GM12878 (cell line): Measurements from ENCODE around the gene ACADL. TPM values are rescaled to one million over a fixed set of nuclear protein-coding genes. Genes with fewer than 3 reads are reported as not detected.
"Not testable (repeated sequence)": the region's sequence is repeated elsewhere in the genome, so short reads cannot be mapped to it uniquely, and the experiment has no call there.

Experiments
- ATAC-seq: fragments of 200-7000 bp; cut with Tn5 transposase; 3 replicates; pipeline ENCODE4 v1.9.1; 2020; ENCODE audit warnings: mild to moderate bottlenecking, moderate library complexity
- BruUV-seq: library from RNA; stranded (reverse); fragments of 400-500 nt; replicated peaks from 2 replicates; lab custom pipeline; 2021; lab: Mats Ljungman, UMichigan
- CTCF ChIA-PET: fragments of 300-600 bp; sonication (Branson Sonifier 250); formaldehyde crosslinking; extraction: SDS; loops from one replicate; lab custom pipeline; 2021; ENCODE audit warnings: inconsistent platforms; lab: Yijun Ruan, JAX
- POLR2A ChIA-PET: fragments of 350-600 bp; formaldehyde crosslinking; extraction: SDS; loops from one replicate; lab custom pipeline; 2021; ENCODE audit warnings: inconsistent platforms; lab: Charles Lee
- RAD21 ChIA-PET: fragments of 300-600 bp; sonication (Branson Sonifier 250); formaldehyde crosslinking; loops from one replicate; lab custom pipeline; 2023; ENCODE audit warnings: antibody characterized with exemption; ENCODE audit not compliant: unreplicated experiment; lab: Charles Lee
- SMC1A ChIA-PET: fragments of 300-600 bp; sonication (Branson Sonifier 250); formaldehyde crosslinking; loops from one replicate; lab custom pipeline; 2023; ENCODE audit not compliant: unreplicated experiment, uncharacterized antibody; lab: Charles Lee
- DNase-seq: peaks from one replicate; pipeline ENCODE4 v3.0.0-alpha.2; 2011; ENCODE audit warnings: low read depth, low spot score
- FAIRE-seq: peaks from 3 replicates; lab custom pipeline; 2011; peaks lifted over from hg19 to GRCh38; lab: Jason Lieb, UNC
- H2AFZ ChIP-seq: 2 replicates; pipeline ENCODE4 v1.6.0; 2011; ENCODE audit warnings: low read depth, low read length, control low read depth; ENCODE audit not compliant: control insufficient read depth
- H3K27ac ChIP-seq: 2 replicates; pipeline ENCODE4 v1.5.1; 2011; ENCODE audit warnings: control low read depth; ENCODE audit not compliant: control insufficient read depth, insufficient read depth
- H3K27me3 ChIP-seq, 2 experiments: replicated peaks in 1 of 2; 2 replicates each; pipeline versions ENCODE4 v1.6.0 to v1.6.1; 2011; ENCODE audit warnings: low read length in 1 of 2; ENCODE audit not compliant: control insufficient read depth in 2 of 2, insufficient read depth in 2 of 2
- H3K36me3 ChIP-seq, 2 experiments: 2 replicates each; pipeline ENCODE4 v1.5.1; 2011; ENCODE audit warnings: low read length in 1 of 2; ENCODE audit not compliant: control insufficient read depth in 2 of 2, insufficient read depth in 2 of 2
- H3K4me1 ChIP-seq: 2 replicates; pipeline ENCODE4 v1.6.1; 2011; ENCODE audit warnings: mild to moderate bottlenecking, low read length, moderate library complexity, mixed read lengths; ENCODE audit not compliant: control insufficient read depth, insufficient read depth
- H3K4me2 ChIP-seq: 2 replicates; pipeline ENCODE4 v1.6.0; 2011; ENCODE audit warnings: control low read depth; ENCODE audit not compliant: control insufficient read depth, insufficient read depth
- H3K4me3 ChIP-seq: fragments of 200-600 bp; sonication (generic); 2 replicates; pipeline ENCODE4 v1.5.1; 2016
- H3K79me2 ChIP-seq: 2 replicates; pipeline ENCODE4 v1.6.0; 2011; ENCODE audit warnings: low read length; ENCODE audit not compliant: control insufficient read depth, insufficient read depth
- H3K9ac ChIP-seq: 2 replicates; pipeline ENCODE4 v1.8.0; 2011; ENCODE audit warnings: low read length, control low read depth, mixed read lengths; ENCODE audit not compliant: control insufficient read depth, insufficient read depth
- H3K9me3 ChIP-seq: replicated peaks from 3 replicates; pipeline ENCODE4 v1.5.1; 2011; ENCODE audit warnings: mild to moderate bottlenecking, low read length; ENCODE audit not compliant: control insufficient read depth, insufficient read depth
- H4K20me1 ChIP-seq: 2 replicates; pipeline ENCODE4 v1.6.0; 2011; ENCODE audit not compliant: control insufficient read depth, insufficient read depth
- BCL11A ChIP-seq: IDR thresholded peaks from 2 replicates; pipeline ENCODE4 v1.6.1; 2011; ENCODE audit warnings: low read depth, low read length
- MXI1 ChIP-seq: fragments of 150-350 bp; IDR thresholded peaks from 2 replicates; pipeline ENCODE4 v1.6.1; 2011; ENCODE audit warnings: low read depth, mild to moderate bottlenecking, inconsistent platforms, low read length, improper control_type of control experiment
- NR2C2 ChIP-seq: IDR thresholded peaks from 2 replicates; pipeline ENCODE4 v1.6.1; 2011; ENCODE audit warnings: borderline replicate concordance, low read depth; ENCODE audit not compliant: control insufficient read depth, insufficient read length
- TARDBP ChIP-seq: IDR thresholded peaks from 2 replicates; pipeline ENCODE4 v1.6.1; 2016; ENCODE audit warnings: borderline replicate concordance
- USF1 ChIP-seq: IDR thresholded peaks from 2 replicates; pipeline ENCODE4 v1.6.1; 2011; ENCODE audit warnings: borderline replicate concordance, low read depth, mild to moderate bottlenecking, moderate library complexity, mixed read lengths, low read length; ENCODE audit not compliant: insufficient read depth; ENCODE audit errors: extremely low read length
- ZBTB40 ChIP-seq: fragments of 450-650 bp; IDR thresholded peaks from 2 replicates; pipeline ENCODE4 v1.6.1; 2016; ENCODE audit warnings: mild to moderate bottlenecking, moderate library complexity, borderline replicate concordance
- WGBS: methylation state at CpG from one replicate; pipeline ENCODE4 v1.1.6; 2016; ENCODE audit warnings: low lambda C conversion rate; ENCODE audit not compliant: insufficient replicate concordance, insufficient coverage; ENCODE audit errors: missing lambda C conversion rate; 5-methylcytosine and 5-hydroxymethylcytosine counted together
- in situ Hi-C: fragments of 300-500 bp; cut with MboI; formaldehyde crosslinking; loops from 9 replicates; pipeline ENCODE4 v1.14.3; 2018; ENCODE audit warnings: mixed read lengths
- intact Hi-C: fragments of 100-400 bp; cut with micrococcal nuclease; formaldehyde crosslinking; loops from one replicate; pipeline ENCODE4 v1.14.2; 2022; ENCODE audit not compliant: unreplicated experiment
- polyA plus RNA-seq, 11 experiments: library from polyadenylated mRNA; depleted of rRNA in 4 of 11; unstranded in 6 of 11; stranded (reverse) in 5 of 11; fragments of >200 nt; fragmentation: Nextera tagmentation in 4 of 11; fragmentation: Illumina TruSeq in 1 of 11; extraction: Ambion mirVana in 4 of 11; extraction: Trizol in 1 of 11; gene quantifications; 1 replicate in 1 of 11; 2 replicates in 10 of 11; pipeline versions ENCODE4 v1.2.1 to v1.2.3, GENCODE V29; 2011 to 2016; ENCODE audit warnings: inconsistent platforms in 2 of 11, missing spikeins in 2 of 11, low read depth in 1 of 11
- total RNA-seq, 4 experiments: library from RNA; depleted of rRNA in 3 of 4; stranded (reverse); fragments of >200 nt in 3 of 4; fragmentation: Illumina TruSeq in 1 of 4; extraction: Trizol in 1 of 4; gene quantifications; 2 replicates each; pipeline versions ENCODE4 v1.2.1 to v1.2.3, GENCODE V29; 2013 to 2021

ACADL gene
- total and polyA plus RNA-seq, 10 of the 15 experiments (the other 5 are each of a cell fraction or from before 2014, with no cell fraction given): not detected

GRCh38 chr2:210177769-210178168 lies 47.5 kb downstream of the ACADL start:
- CTCF ChIA-PET: interaction anchor here (0.7 to 1.1 kb wide), 2 partner anchors 104 to 156 kb away, joined by 3 to 6 read pairs; no protein-coding TSS in a partner anchor
- WGBS: 0% methylated on average over 1 of the region's 1 CpG

GRCh38 chr2:210177115-210177514 lies 48.1 kb downstream of the ACADL start:
- H3K79me2 ChIP-seq, H4K20me1 ChIP-seq, H3K4me3 ChIP-seq, BruUV-seq, FAIRE-seq, DNase-seq, intact Hi-C loops, H3K9me3 ChIP-seq, H3K27me3 ChIP-seq, H3K27ac ChIP-seq, H2AFZ ChIP-seq, H3K4me2 ChIP-seq, H3K4me1 ChIP-seq, H3K9ac ChIP-seq, ATAC-seq, H3K36me3 ChIP-seq: not testable (repeated sequence)
- SMC1A ChIA-PET: interaction anchor here (1.1 to 1.8 kb wide), 5 partner anchors 10 to 199 kb away, joined by 3 to 10 read pairs (median 4); no protein-coding TSS in a partner anchor
- CTCF ChIA-PET: interaction anchor here (1.1 kb wide), 1 partner anchor 104 kb away, joined by 6 read pairs; no protein-coding TSS in a partner anchor
- 92% methylated on average over 1 of the region's 1 CpG for WGBS
- in situ Hi-C loops: loop anchor here (25.0 kb wide), 1 partner anchor 1790 kb away; no protein-coding TSS in a partner anchor
- POLR2A ChIA-PET: interaction anchor here (1.9 kb wide), 1 partner anchor 19 kb away, joined by 4 read pairs; no protein-coding TSS in a partner anchor
- RAD21 ChIA-PET: interaction anchor here (1.3 kb wide), 1 partner anchor 13 kb away, joined by 4 read pairs; no protein-coding TSS in a partner anchor

More at GRCh38 chr2:210177769-210178168, 47.5 kb downstream of the ACADL start:
- Histone ChIP-seq H3K4me2 (no peak overlapping the region), H3K79me2 (no peaks in the 10 kb centered on the region), H3K36me3 (no peaks in the 10 kb centered on the region), H3K27me3 (no peaks in the 10 kb centered on the region), H3K9ac (no peak overlapping the region), H3K9me3 (no peaks in the 10 kb centered on the region), H3K27ac (no peak overlapping the region), H4K20me1 (no peaks in the 10 kb centered on the region), H3K4me1 (no peaks in the 10 kb centered on the region), H2AFZ (no peak overlapping the region), H3K4me3 (no peak overlapping the region)
- BruUV-seq: no TSS peak
- ChIA-PET SMC1A (interaction anchor here (0.8 to 1.6 kb wide), 7 partner anchors 10 to 206 kb away, joined by 3 to 10 read pairs (median 3); no protein-coding TSS in a partner anchor), RAD21 (interaction anchor here (0.6 to 1.1 kb wide), 2 partner anchors 26 to 100 kb away, joined by 3 read pairs; no protein-coding TSS in a partner anchor), POLR2A (no interaction called here)
- ATAC-seq (no peak), DNase-seq (no peak), FAIRE-seq (no peak)
- no peak for TF ChIP-seq NR2C2
- TF ChIP-seq TARDBP: no peak
- TF ChIP-seq ZBTB40: no peak
- TF ChIP-seq MXI1: no peak
- no peak for TF ChIP-seq USF1
- no peak for TF ChIP-seq BCL11A
- intact Hi-C loops (no loop called here), in situ Hi-C loops (loop anchor here (25.0 kb wide), 1 partner anchor 1790 kb away; no protein-coding TSS in a partner anchor)
